ENCODE data around the gene CCL21.
A peak's percentile ranks its signal among the peaks of the same experiment; 100 is the strongest.

CCL21 gene

GRCh38 chr9:34701769-34702736 lies 7.9 kb downstream of the CCL21 start:
- peak; percentile 69 for DNase-seq

GRCh38 chr9:34701023-34701768 lies 8.7 kb downstream of the CCL21 start:
- DNase-seq = peak; percentile 52

- no peak for DNase-seq
These were observed 15.1 kb downstream of the CCL21 start for GRCh38 chr9:34694811-34695210.

GRCh38 chr9:34693560-34693959 lies 16.4 kb downstream of the CCL21 start:
- no peak for DNase-seq

GRCh38 chr9:34691936-34692315 lies 18.0 kb downstream of the CCL21 start:
- DNase-seq = no peak

GRCh38 chr9:34690983-34691935 lies 18.7 kb downstream of the CCL21 start, which contains the start of gene CCL19:
TSS of gene CCL19 (minus strand) at chr9:34691276. CDS start at chr9:34691139, 137 bp downstream.
- no peak for DNase-seq

GRCh38 chr9:34689512-34689911 lies 20.4 kb downstream of the CCL21 start:
- no peak for DNase-seq

- no peak for DNase-seq
These were observed 20.8 kb downstream of the CCL21 start for GRCh38 chr9:34689116-34689470.

- no peak for DNase-seq
These were observed 21.4 kb downstream of the CCL21 start for GRCh38 chr9:34688329-34689115.

GRCh38 chr9:34687276-34688030 lies 22.5 kb downstream of the CCL21 start:
- no peak for DNase-seq

GRCh38 chr9:34686732-34687131 lies 23.2 kb downstream of the CCL21 start:
- no peak for DNase-seq

- no peak for DNase-seq
These were observed 23.7 kb downstream of the CCL21 start for GRCh38 chr9:34686231-34686630.

GRCh38 chr9:34685591-34685990 lies 24.3 kb downstream of the CCL21 start:
- no peak for DNase-seq

- no peak for DNase-seq
These were observed 25.1 kb downstream of the CCL21 start for GRCh38 chr9:34684816-34685215.

- DNase-seq = no peak
These were observed 25.8 kb downstream of the CCL21 start for GRCh38 chr9:34684145-34684544.

GRCh38 chr9:34675869-34676268 lies 34.1 kb downstream of the CCL21 start:
- DNase-seq = no peak

GRCh38 chr9:34675048-34675714 lies 34.8 kb downstream of the CCL21 start:
- peak; percentile 60 for DNase-seq

- DNase-seq = no peak
These were observed 35.5 kb downstream of the CCL21 start for GRCh38 chr9:34674440-34674839.

GRCh38 chr9:34671307-34671706 lies 38.6 kb downstream of the CCL21 start:
- DNase-seq = no peak

- no peak for DNase-seq
These were observed 40.0 kb downstream of the CCL21 start for GRCh38 chr9:34669809-34670562.
